Astrocyte (in vitro differentiated cells and primary cell): Measurements from ENCODE around the gene URGCP.

Experiments
- CTCF ChIP-seq: IDR thresholded peaks from 2 replicates; pipeline ENCODE4 v1.5.1; 2011; ENCODE audit warnings: low read depth, mild to moderate bottlenecking, inconsistent platforms, low read length, moderate library complexity; ENCODE audit not compliant: insufficient read depth
- EZH2 ChIP-seq: IDR thresholded peaks from 2 replicates; pipeline ENCODE4 v1.6.1; 2012; ENCODE audit warnings: mild to moderate bottlenecking, low read length, inconsistent platforms; ENCODE audit not compliant: insufficient read depth

- TF ChIP-seq CTCF (no peak), EZH2 (no peak)
These were observed 63.1 kb downstream of the URGCP start for GRCh38 chr7:43843296-43843695.
